Measurements from ENCODE around the gene ADPRH. TPM values are rescaled to one million over a fixed set of nuclear protein-coding genes. Genes with fewer than 3 reads are reported as not detected.

Gene ADPRH
- total RNA-seq (under 1 TPM; 0.36 TPM), total RNA-seq (0.81 to 11.3 (median 3.0) reads per million in 172 experiments)
- polyA plus RNA-seq (2013, experiment 1 of 2): 4.3 TPM
- 3.6 TPM for polyA plus RNA-seq (2013, experiment 2 of 2)

DNA sequence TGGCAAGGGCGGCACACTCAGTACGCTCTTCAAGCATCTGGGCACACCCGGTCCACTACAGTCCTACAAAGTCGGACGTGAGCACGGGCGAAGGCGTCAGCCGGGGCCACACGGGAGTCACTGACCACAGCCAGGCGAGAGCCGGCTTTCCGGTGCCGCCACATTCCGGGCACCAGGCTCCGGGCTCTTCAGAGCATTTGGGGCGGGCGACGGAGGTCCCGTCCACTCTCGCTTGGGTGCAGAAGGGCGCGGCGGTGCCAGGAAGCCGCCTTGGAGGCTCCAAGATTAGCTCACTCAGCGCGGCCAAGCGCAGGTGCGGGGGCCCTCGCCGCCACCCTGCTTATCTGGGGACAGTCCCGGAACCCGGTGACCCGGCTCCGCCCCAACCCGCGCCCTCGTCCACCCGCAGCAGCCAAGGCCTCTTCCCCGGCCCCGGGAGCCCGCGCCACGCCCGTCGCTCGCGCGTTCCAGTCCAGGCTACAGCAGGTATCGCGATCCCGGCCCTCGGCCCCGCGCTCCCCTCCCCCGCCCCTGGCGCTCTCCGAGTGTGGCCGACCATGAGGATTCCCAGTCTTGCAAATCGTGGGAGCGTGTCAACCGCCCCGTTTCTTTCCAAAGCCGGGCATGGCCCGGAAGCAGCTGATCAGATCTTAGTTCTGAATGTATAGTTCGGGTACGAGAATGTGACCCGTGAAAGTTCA, at the start of gene ADPRH:
Gene ADPRH, plus strand, starts transcription at position 127 of the 701 bp plus-strand sequence. CDS start 2,678 bp downstream, outside the sequence.
- peaks cover 17% of the 10 kb centered on the region for H3K4me1 ChIP-seq (ENCODE audit: insufficient read depth, low read length)
- no peaks in the 10 kb centered on the region for H3K36me3 ChIP-seq (ENCODE audit: insufficient read depth, low read length)
- H3K27ac Mint-ChIP-seq: peak within 1 kb of the TSS; percentile 40
- peak; percentile 4 to 76 (median 24) for DNase-seq
- peak within 1 kb of the TSS; percentile 68 for H3K4me3 ChIP-seq (ENCODE audit: low read length)
- intact Hi-C loops (cut with DNase I, micrococcal nuclease): no loop called here
- peak; percentile 58 for ATAC-seq (ENCODE audit: poor library complexity)
- H3K36me3 Mint-ChIP-seq (ENCODE audit: low read depth): no peaks in the 10 kb centered on the region
- peak within 1 kb of the TSS; percentile 95 for H3K4me3 Mint-ChIP-seq
- H3K27me3 ChIP-seq (ENCODE audit: control insufficient read depth in 1 of 2, insufficient read depth in 2 of 2, low read length in 2 of 2): no peaks in the 10 kb centered on the region
- no peaks in the 10 kb centered on the region for H3K9me3 ChIP-seq (ENCODE audit: control insufficient read depth in 1 of 2, insufficient read depth in 1 of 2, low read length in 2 of 2)
- no peaks in the 10 kb centered on the region for H3K9me3 Mint-ChIP-seq
- POLR2A ChIA-PET: interaction anchor here (1.0 kb wide), 1 partner anchor 81 kb away, joined by 4 read pairs; the partner anchor contains the start of gene TIMMDC1
- peak within 1 kb of the TSS in 1 of 2 donors; percentile 40 for H3K27ac ChIP-seq (ENCODE audit: low read depth in 1 of 2, low read length in 2 of 2)
- TF ChIP-seq CTCF (IDR thresholded peaks at IDR 0.05): no peak
- peaks cover 17% of the 10 kb centered on the region for H3K27me3 Mint-ChIP-seq
- CTCF ChIA-PET: no interaction called here
- H3K4me1 Mint-ChIP-seq (ENCODE audit: low read depth): peaks cover 13% of the 10 kb centered on the region

GRCh38 chr3:119529883-119530282, 49.4 kb upstream of the ADPRH start:
- Mint-ChIP-seq H3K36me3 (ENCODE audit: low read depth) (peaks cover 11% of the 10 kb centered on the region), H3K27me3 (no peaks in the 10 kb centered on the region), H3K4me1 (ENCODE audit: low read depth) (no peaks in the 10 kb centered on the region), H3K27ac (no peak overlapping the region), H3K4me3 (no peak overlapping the region), H3K9me3 (no peaks in the 10 kb centered on the region)
- no peak for DNase-seq
- Histone ChIP-seq H3K4me3 (ENCODE audit: low read length) (no peak overlapping the region), H3K27ac (ENCODE audit: low read depth in 1 of 2, low read length in 2 of 2) (no peak overlapping the region), H3K9me3 (ENCODE audit: control insufficient read depth in 1 of 2, insufficient read depth in 1 of 2, low read length in 2 of 2) (no peaks in the 10 kb centered on the region), H3K36me3 (ENCODE audit: insufficient read depth, low read length) (peaks cover 2% of the 10 kb centered on the region), H3K4me1 (ENCODE audit: insufficient read depth, low read length) (no peaks in the 10 kb centered on the region), H3K27me3 (ENCODE audit: control insufficient read depth in 1 of 2, insufficient read depth in 2 of 2, low read length in 2 of 2) (no peaks in the 10 kb centered on the region)
- ATAC-seq (ENCODE audit: poor library complexity): no peak
- POLR2A ChIA-PET: no interaction called here
- TF ChIP-seq CTCF (IDR thresholded peaks at IDR 0.05): no peak
- intact Hi-C loops (cut with DNase I, micrococcal nuclease): no loop called here
- CTCF ChIA-PET: no interaction called here

- Histone ChIP-seq H3K4me1 (ENCODE audit: insufficient read depth, low read length) (no peaks in the 10 kb centered on the region), H3K9me3 (ENCODE audit: control insufficient read depth in 1 of 2, insufficient read depth in 1 of 2, low read length in 2 of 2) (no peaks in the 10 kb centered on the region), H3K4me3 (ENCODE audit: low read length) (no peak overlapping the region), H3K27me3 (ENCODE audit: control insufficient read depth in 1 of 2, insufficient read depth in 2 of 2, low read length in 2 of 2) (no peaks in the 10 kb centered on the region), H3K36me3 (ENCODE audit: insufficient read depth, low read length) (peaks cover 1% of the 10 kb centered on the region), H3K27ac (ENCODE audit: low read depth in 1 of 2, low read length in 2 of 2) (no peak overlapping the region)
- no peaks in the 10 kb centered on the region for H3K4me1 Mint-ChIP-seq (ENCODE audit: low read depth)
- intact Hi-C loops (cut with DNase I, micrococcal nuclease): no loop called here
- CTCF ChIA-PET: no interaction called here
- ATAC-seq (ENCODE audit: poor library complexity) (no peak), DNase-seq (no peak)
- no peaks in the 10 kb centered on the region for H3K9me3 Mint-ChIP-seq
- no peak overlapping the region for H3K27ac Mint-ChIP-seq
- no peak for TF ChIP-seq CTCF (IDR thresholded peaks at IDR 0.05)
- no peak overlapping the region for H3K4me3 Mint-ChIP-seq
- POLR2A ChIA-PET: no interaction called here
- peaks cover 5% of the 10 kb centered on the region for H3K36me3 Mint-ChIP-seq (ENCODE audit: low read depth)
- H3K27me3 Mint-ChIP-seq: no peaks in the 10 kb centered on the region
These were observed 48.8 kb upstream of the ADPRH start for GRCh38 chr3:119530456-119530855.
